KMS-11 (cell line): ENCODE results near the gene ZBTB18.

Source experiments
- H2AFZ ChIP-seq: fragments of 200-600 bp; sonication (generic); 2 replicates; pipeline ENCODE4 v1.6.1; 2016; ENCODE audit warnings: antibody characterized with exemption, mixed run types, low read depth
- H3K27ac ChIP-seq: fragments of 200-600 bp; sonication (generic); 2 replicates; pipeline ENCODE4 v1.6.1; 2016; ENCODE audit warnings: mild to moderate bottlenecking, mixed run types
- H3K27me3 ChIP-seq: fragments of 200-600 bp; sonication (generic); 2 replicates; pipeline ENCODE4 v1.6.1; 2017; ENCODE audit warnings: mild to moderate bottlenecking, low read depth, mixed run types, moderate library complexity; ENCODE audit not compliant: insufficient read depth
- H3K36me3 ChIP-seq: fragments of 200-600 bp; sonication (generic); 2 replicates; pipeline ENCODE4 v1.6.1; 2017; ENCODE audit warnings: mild to moderate bottlenecking, mixed run types; ENCODE audit not compliant: insufficient read depth
- H3K4me1 ChIP-seq: fragments of 200-600 bp; sonication (generic); 2 replicates; pipeline ENCODE4 v1.6.1; 2016; ENCODE audit warnings: mild to moderate bottlenecking, low read depth, mixed run types; ENCODE audit not compliant: poor library complexity, severe bottlenecking
- H3K4me2 ChIP-seq: fragments of 200-600 bp; sonication (generic); 2 replicates; pipeline ENCODE4 v1.7.0; 2016; ENCODE audit warnings: mild to moderate bottlenecking, mixed run types
- H3K4me3 ChIP-seq: fragments of 200-600 bp; sonication (generic); IDR thresholded peaks from 2 replicates; pipeline ENCODE4 v1.6.1; 2017; ENCODE audit warnings: low read depth, low read length, mixed read lengths; ENCODE audit not compliant: insufficient read depth
- H3K79me2 ChIP-seq: fragments of 200-600 bp; sonication (generic); 2 replicates; pipeline ENCODE4 v1.6.1; 2016; ENCODE audit warnings: low read depth, mixed run types; ENCODE audit not compliant: insufficient read depth
- H3K9ac ChIP-seq: fragments of 200-600 bp; sonication (generic); 2 replicates; pipeline ENCODE4 v1.6.1; 2016; ENCODE audit warnings: mild to moderate bottlenecking, mixed run types
- H4K20me1 ChIP-seq: fragments of 200-600 bp; sonication (generic); 2 replicates; pipeline ENCODE4 v1.6.1; 2016; ENCODE audit warnings: mild to moderate bottlenecking, mixed run types; ENCODE audit not compliant: insufficient read depth
- TF ChIP-seq, protein P1 (sequence below): fragments of 200-600 bp; sonication (generic); conservative IDR thresholded peaks from 2 replicates; pipeline ENCODE4 v1.6.1; 2017; ENCODE audit warnings: low read depth, mild to moderate bottlenecking, antibody characterized with exemption, low read length, moderate library complexity, mixed read lengths

The ZBTB18 gene

DNA sequence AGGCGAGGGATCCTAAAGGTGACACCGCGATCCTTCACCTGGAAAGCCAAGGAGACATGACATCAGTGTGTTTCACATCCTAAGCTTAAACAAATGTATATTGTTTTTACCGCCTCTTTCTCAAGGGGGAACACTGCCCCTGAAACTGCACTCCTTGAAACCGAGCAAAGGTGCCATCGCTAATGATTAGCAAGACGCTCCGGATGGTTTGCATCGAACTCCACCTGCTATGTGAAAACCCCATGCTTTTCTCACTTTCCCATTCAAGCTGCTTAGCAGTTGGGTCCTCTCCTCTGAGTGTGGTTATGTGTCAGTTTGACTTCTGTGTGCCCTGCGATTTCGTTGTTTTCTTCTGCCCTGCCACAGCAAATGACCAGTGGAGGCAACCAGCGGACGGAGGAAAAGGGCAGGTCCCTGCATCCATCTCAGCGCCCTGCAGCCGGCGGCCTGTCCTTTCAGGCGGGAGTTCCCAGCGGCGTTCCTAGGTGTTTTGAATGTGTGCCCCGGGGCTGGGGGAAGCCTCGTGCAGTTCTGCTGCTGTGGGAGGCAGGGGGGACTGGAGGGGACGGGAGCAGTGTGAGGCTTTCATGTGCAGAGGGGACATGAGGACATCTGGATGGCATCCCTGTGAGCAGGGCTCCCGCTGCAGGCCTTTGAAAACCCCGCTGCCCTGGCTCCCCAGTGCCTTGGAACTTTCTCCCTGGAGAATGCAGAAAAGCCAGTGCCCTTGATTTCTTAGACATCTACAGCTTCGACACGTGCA lies 16.1 kb downstream of the ZBTB18 start:
- Histone ChIP-seq H4K20me1 (no peaks in the 10 kb centered on the region), H3K4me3 (no peak overlapping the region), H3K27ac (no peak overlapping the region), H3K27me3 (no peaks in the 10 kb centered on the region), H3K4me1 (no peaks in the 10 kb centered on the region), H3K4me2 (no peak overlapping the region), H3K79me2 (no peaks in the 10 kb centered on the region), H3K36me3 (no peaks in the 10 kb centered on the region), H3K9ac (no peak overlapping the region), H2AFZ (no peak overlapping the region)
- TF ChIP-seq, protein P1, sequence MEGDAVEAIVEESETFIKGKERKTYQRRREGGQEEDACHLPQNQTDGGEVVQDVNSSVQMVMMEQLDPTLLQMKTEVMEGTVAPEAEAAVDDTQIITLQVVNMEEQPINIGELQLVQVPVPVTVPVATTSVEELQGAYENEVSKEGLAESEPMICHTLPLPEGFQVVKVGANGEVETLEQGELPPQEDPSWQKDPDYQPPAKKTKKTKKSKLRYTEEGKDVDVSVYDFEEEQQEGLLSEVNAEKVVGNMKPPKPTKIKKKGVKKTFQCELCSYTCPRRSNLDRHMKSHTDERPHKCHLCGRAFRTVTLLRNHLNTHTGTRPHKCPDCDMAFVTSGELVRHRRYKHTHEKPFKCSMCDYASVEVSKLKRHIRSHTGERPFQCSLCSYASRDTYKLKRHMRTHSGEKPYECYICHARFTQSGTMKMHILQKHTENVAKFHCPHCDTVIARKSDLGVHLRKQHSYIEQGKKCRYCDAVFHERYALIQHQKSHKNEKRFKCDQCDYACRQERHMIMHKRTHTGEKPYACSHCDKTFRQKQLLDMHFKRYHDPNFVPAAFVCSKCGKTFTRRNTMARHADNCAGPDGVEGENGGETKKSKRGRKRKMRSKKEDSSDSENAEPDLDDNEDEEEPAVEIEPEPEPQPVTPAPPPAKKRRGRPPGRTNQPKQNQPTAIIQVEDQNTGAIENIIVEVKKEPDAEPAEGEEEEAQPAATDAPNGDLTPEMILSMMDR: no peak

DNA sequence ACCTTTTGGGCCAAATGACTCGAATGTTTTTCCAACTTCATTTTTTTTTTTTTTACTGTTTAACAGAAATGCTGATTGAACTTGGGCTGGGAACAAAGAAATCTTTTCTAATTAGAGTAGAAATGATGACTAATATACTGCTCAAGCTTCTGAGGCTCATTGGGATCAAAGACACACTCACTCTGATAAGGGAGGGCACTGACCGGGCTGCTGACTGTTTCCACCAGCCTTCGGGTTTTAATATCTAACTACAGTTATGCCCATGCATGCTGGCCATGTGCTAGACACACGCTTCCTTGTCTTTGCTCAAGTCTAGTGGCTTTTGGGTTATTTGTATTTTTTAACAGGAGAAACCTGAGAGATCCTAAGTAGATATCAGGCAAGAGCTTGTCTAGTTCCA lies 16.8 kb downstream of the ZBTB18 start:
- no peaks in the 10 kb centered on the region for H4K20me1 ChIP-seq
- TF ChIP-seq, protein P1: no peak
- no peak overlapping the region for H2AFZ ChIP-seq
- no peaks in the 10 kb centered on the region for H3K27me3 ChIP-seq
- H3K9ac ChIP-seq: no peak overlapping the region
- no peak overlapping the region for H3K4me2 ChIP-seq
- H3K4me3 ChIP-seq: no peak overlapping the region
- no peak overlapping the region for H3K27ac ChIP-seq
- no peaks in the 10 kb centered on the region for H3K36me3 ChIP-seq
- no peaks in the 10 kb centered on the region for H3K4me1 ChIP-seq
- H3K79me2 ChIP-seq: no peaks in the 10 kb centered on the region

DNA sequence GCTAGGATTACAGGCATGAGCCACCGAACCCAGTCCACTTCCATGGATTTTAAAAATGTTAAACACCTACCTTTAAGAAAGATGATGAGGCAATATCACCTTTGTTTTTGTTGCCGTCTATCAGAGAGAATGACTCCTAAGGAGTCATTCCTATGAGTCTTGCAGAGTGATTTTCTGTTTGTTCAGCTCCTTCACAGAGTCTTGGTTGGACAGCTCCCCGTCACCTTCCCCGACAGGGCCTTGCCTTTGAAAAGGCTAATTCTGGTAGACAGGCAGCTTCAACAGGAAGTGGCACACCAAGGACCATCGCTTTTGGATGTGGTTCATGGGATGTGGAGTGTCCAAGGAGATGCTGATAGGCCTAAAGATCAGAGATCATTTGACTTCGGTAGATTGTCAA lies 17.5 kb downstream of the ZBTB18 start:
- Histone ChIP-seq H4K20me1 (no peaks in the 10 kb centered on the region), H3K27ac (no peak overlapping the region), H3K4me2 (no peak overlapping the region), H2AFZ (no peak overlapping the region), H3K27me3 (no peaks in the 10 kb centered on the region), H3K4me1 (no peaks in the 10 kb centered on the region), H3K36me3 (no peaks in the 10 kb centered on the region), H3K4me3 (no peak overlapping the region), H3K79me2 (no peaks in the 10 kb centered on the region), H3K9ac (no peak overlapping the region)
- TF ChIP-seq, protein P1: no peak

DNA sequence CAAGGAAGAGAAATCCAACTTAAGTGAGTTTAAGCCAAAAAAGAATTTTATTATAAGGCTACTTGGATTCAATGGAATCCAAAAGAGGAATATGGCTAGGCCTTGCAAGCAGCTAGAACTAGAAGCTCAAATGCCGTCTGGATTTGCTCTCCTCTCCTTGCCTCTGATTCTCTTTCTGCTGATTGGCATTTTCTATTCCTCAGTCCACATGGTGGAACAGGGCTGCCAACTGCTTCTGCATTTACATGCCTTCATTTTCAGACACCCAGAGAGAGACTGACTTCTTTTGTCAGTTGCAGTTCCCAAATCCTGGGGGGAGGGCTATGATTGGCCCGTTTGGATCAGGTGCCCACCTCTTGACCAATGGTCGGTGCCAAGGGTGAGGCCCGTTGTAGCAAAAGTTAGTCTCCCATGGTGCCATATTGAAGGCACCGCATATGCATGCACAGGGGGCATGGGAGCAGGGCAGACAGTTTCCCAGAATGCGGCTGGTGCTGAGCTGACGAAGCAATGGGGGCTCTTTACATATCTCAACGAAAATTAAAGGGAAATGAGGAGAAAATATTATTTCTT lies 18.3 kb downstream of the ZBTB18 start:
- no peaks in the 10 kb centered on the region for H3K79me2 ChIP-seq
- H4K20me1 ChIP-seq: no peaks in the 10 kb centered on the region
- TF ChIP-seq, protein P1: no peak

More for the DNA sequence above, 18.3 kb downstream of the ZBTB18 start:
- no peak overlapping the region for H3K9ac ChIP-seq
- no peaks in the 10 kb centered on the region for H3K27me3 ChIP-seq
- H3K4me1 ChIP-seq: no peaks in the 10 kb centered on the region
- no peak overlapping the region for H3K27ac ChIP-seq
- no peaks in the 10 kb centered on the region for H3K36me3 ChIP-seq
- H3K4me2 ChIP-seq: no peak overlapping the region
- H3K4me3 ChIP-seq: no peak overlapping the region
- H2AFZ ChIP-seq: no peak overlapping the region
